ENCODE results near the gene DUOXA1.

DUOXA1 gene

DNA sequence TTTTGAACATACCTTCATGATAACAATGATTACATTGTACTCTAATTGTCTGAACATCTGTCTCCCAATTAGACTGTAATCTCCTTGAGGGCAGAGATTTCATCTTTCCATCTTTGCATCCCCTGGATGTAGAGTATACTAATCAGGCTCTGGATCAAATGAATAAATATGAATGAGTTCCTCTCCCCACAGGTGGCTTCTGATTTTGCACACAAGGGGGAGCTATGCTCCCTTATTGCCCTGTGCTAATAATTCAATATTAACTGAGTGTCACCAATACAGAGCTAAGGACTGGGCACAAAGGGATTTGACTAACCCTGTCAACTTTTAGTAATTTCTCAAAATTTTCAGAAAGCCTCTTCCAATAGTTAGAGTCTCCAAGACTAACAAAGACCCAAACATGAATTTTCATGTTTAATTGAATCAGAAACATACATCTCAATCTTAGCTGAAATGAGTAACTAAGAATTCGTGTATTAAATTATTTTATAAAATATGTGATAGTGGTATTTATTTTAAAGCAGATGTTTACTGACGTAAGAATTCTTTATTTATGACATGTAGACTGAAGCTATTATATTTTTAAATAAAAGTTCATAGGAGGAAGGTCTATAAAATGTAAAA is 3.0 kb downstream of the DUOXA1 start:
- peaks cover 33% of the 10 kb centered on the region for H3K27me3 ChIP-seq (ENCODE audit: low read depth, low read length)
- H3K4me3 ChIP-seq (ENCODE audit: low read depth in 1 of 2, low read length in 2 of 2), result no peak overlapping the region
- no peak overlapping the region for H3K27ac ChIP-seq (ENCODE audit: low read length)
- no peaks in the 10 kb centered on the region for H3K36me3 ChIP-seq (ENCODE audit: control insufficient read depth in 1 of 2, insufficient read depth in 2 of 2, low read length in 2 of 2)
- H3K4me1 ChIP-seq (ENCODE audit: control insufficient read depth in 1 of 2, insufficient read depth in 2 of 2, low read length in 2 of 2), result no peaks in the 10 kb centered on the region
- H3K9me3 ChIP-seq (ENCODE audit: control insufficient read depth in 1 of 2, low read length in 2 of 2), result no peaks in the 10 kb centered on the region

DNA sequence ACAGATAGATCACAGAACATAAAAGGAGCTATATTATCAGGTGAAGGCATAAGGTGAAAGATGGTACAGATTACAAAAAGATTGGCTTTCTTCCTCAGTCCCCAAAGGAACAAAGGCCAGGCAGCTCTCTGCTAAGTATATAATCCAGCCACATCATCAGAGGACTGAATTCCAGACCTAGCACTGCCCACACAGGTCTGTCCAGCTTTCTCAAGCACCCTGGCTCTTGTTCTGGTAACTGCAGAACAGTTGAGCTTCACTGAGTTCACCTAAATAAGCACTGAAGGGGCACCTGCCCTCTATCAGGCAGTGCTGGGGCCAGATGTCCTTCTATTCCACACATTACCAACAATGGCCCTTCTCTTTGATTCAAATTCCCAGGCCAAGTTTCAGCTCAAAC is 6.3 kb downstream of the DUOXA1 start:
- Histone ChIP-seq H3K4me3 (ENCODE audit: low read depth in 1 of 2, low read length in 2 of 2) (no peak overlapping the region), H3K36me3 (ENCODE audit: control insufficient read depth in 1 of 2, insufficient read depth in 2 of 2, low read length in 2 of 2) (no peaks in the 10 kb centered on the region), H3K27ac (ENCODE audit: low read length) (no peak overlapping the region), H3K27me3 (ENCODE audit: low read depth, low read length) (peaks cover 17% of the 10 kb centered on the region), H3K9me3 (ENCODE audit: control insufficient read depth in 1 of 2, low read length in 2 of 2) (no peaks in the 10 kb centered on the region), H3K4me1 (ENCODE audit: control insufficient read depth in 1 of 2, insufficient read depth in 2 of 2, low read length in 2 of 2) (no peaks in the 10 kb centered on the region)

DNA sequence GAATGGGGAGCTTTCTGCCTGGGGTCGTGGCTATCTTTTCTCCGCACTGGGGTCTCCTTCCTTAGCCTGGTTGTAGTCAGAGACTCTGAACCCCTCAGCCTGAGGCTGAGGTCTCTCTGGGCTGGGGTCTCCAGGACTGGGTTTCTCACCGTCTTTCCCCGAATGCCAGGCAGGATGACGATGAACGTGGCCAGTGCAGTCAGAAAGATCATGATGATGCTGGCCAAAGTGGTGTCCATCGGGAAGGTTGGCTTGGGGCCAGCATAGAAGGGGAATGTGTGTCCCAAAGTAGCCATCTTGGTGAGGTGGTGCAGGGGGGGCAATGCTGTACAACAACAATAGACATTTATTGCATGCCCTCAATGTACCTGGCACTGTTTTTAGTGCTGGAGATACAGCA is 7.0 kb downstream of the DUOXA1 start:
- H3K4me3 ChIP-seq (ENCODE audit: low read depth in 1 of 2, low read length in 2 of 2), result no peak overlapping the region
- H3K27me3 ChIP-seq (ENCODE audit: low read depth, low read length), result peaks cover 14% of the 10 kb centered on the region
- H3K27ac ChIP-seq (ENCODE audit: low read length), result no peak overlapping the region
- no peaks in the 10 kb centered on the region for H3K9me3 ChIP-seq (ENCODE audit: control insufficient read depth in 1 of 2, low read length in 2 of 2)
- H3K36me3 ChIP-seq (ENCODE audit: control insufficient read depth in 1 of 2, insufficient read depth in 2 of 2, low read length in 2 of 2), result no peaks in the 10 kb centered on the region
- H3K4me1 ChIP-seq (ENCODE audit: control insufficient read depth in 1 of 2, insufficient read depth in 2 of 2, low read length in 2 of 2), result peaks cover 0 to 3% of the 10 kb centered on the region in 2 donors

DNA sequence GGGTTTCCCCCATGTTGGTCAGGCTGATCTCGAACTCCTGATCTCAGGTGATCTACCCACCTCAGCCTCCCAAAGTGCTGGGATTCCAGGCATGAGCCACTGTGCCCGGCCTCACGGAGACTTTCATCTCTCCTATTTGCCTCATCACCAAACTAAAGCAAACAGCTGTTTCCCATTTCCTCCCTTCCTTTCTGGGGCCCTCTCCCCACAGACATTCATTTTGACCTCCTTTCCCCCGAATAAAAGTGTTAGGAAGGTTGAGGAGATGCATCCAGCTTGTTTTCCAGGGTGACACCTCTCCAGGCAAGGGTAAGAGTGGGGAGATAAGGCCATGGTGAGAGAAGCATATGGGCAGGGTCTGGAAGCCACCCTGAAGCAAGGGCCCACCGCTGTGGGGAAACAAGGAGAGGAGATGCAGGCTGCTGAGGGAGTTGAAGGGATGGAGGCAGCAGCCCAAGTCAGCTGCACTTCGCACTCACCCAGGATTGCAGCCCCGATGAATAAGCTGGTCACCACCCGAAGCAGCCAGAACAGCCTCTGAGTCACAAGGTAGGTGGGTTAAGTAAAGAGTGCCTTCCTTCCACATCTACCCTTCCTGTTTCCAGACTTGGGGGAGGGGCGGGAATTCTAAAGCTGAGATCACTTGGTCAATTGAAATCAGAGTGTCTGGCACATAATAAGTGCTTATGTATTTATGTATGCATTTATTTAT is 7.8 kb downstream of the DUOXA1 start:
- Histone ChIP-seq H3K4me3 (ENCODE audit: low read depth in 1 of 2, low read length in 2 of 2) (no peak overlapping the region), H3K4me1 (ENCODE audit: control insufficient read depth in 1 of 2, insufficient read depth in 2 of 2, low read length in 2 of 2) (peaks cover 0 to 12% of the 10 kb centered on the region in 2 donors), H3K9me3 (ENCODE audit: control insufficient read depth in 1 of 2, low read length in 2 of 2) (no peaks in the 10 kb centered on the region), H3K27me3 (ENCODE audit: low read depth, low read length) (peaks cover 17% of the 10 kb centered on the region), H3K27ac (ENCODE audit: low read length) (no peak overlapping the region), H3K36me3 (ENCODE audit: control insufficient read depth in 1 of 2, insufficient read depth in 2 of 2, low read length in 2 of 2) (no peaks in the 10 kb centered on the region)

DNA sequence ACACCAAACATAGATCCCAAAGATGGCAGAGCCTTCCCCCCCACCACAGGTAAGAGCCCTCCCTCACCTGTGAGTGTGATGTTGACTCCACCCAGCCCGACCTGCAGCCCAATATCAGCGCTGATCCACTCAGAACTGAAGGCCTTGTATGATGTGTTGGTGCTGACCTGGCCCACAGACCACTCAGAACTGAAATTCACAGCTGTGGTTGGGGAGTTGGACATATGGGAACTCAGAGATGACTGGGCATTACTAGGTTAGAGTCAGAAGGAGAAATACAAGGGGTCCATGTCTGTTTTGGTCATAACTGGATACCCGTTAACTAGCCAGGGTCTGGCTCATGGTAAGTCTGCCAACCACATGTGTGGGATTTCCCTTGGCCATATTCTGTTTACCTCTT is 8.7 kb downstream of the DUOXA1 start:
- no peaks in the 10 kb centered on the region for H3K36me3 ChIP-seq (ENCODE audit: control insufficient read depth in 1 of 2, insufficient read depth in 2 of 2, low read length in 2 of 2)
- H3K27ac ChIP-seq (ENCODE audit: low read length), result no peak overlapping the region
- H3K27me3 ChIP-seq (ENCODE audit: low read depth, low read length), result peaks cover 26% of the 10 kb centered on the region
- H3K4me1 ChIP-seq (ENCODE audit: control insufficient read depth in 1 of 2, insufficient read depth in 2 of 2, low read length in 2 of 2), result peaks cover 0 to 20% of the 10 kb centered on the region in 2 donors
- H3K9me3 ChIP-seq (ENCODE audit: control insufficient read depth in 1 of 2, low read length in 2 of 2), result no peaks in the 10 kb centered on the region
- no peak overlapping the region for H3K4me3 ChIP-seq (ENCODE audit: low read depth in 1 of 2, low read length in 2 of 2)

DNA sequence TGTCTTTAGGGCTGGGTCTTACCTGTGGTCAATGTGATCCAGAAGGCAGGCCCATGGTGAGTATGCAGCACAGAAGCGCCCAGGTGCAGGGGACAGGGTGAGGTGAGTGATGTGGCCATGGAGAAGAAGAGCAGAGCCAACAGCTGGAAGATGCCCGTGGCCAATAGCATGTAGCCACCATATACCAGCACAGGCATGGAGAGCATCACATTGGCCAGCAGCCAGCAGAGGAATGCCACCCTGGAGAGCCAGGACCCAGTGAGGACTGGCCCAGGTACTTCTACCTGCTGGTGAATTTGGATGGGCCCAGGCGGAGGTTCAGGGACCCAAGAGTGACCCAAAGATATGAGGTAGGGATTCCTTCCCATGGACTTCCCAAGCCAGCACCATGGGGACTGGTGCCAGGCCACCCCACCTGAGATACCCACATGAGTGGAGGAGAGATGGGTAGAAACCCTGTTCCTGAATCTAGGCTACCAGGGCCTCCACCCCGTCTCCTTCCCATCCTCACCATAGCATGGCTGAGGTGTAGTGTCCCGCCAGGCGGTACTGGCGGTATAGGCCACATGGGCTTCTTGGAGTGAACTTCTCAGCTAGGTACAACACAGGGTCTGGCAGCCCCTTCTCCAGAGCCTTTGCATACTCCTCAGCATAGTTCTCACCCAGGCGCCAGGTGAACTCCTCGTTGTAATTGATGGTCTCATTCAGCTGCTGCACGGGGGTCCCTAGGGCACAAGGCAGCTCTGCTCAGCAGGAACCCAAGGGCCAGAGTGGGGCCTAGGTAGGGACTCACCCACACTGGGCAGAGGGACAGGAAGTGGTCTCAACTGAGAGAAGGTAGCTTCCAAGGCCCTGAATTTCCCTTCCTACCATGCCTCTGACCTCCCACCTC is 9.4 kb downstream of the DUOXA1 start:
- H3K4me1 ChIP-seq (ENCODE audit: control insufficient read depth in 1 of 2, insufficient read depth in 2 of 2, low read length in 2 of 2), result peaks cover 0 to 20% of the 10 kb centered on the region in 2 donors
- H3K9me3 ChIP-seq (ENCODE audit: control insufficient read depth in 1 of 2, low read length in 2 of 2), result no peaks in the 10 kb centered on the region
- peaks cover 33% of the 10 kb centered on the region for H3K27me3 ChIP-seq (ENCODE audit: low read depth, low read length)
- H3K36me3 ChIP-seq (ENCODE audit: control insufficient read depth in 1 of 2, insufficient read depth in 2 of 2, low read length in 2 of 2), result no peaks in the 10 kb centered on the region
- H3K27ac ChIP-seq (ENCODE audit: low read length), result no peak overlapping the region
- H3K4me3 ChIP-seq (ENCODE audit: low read depth in 1 of 2, low read length in 2 of 2), result no peak overlapping the region

DNA sequence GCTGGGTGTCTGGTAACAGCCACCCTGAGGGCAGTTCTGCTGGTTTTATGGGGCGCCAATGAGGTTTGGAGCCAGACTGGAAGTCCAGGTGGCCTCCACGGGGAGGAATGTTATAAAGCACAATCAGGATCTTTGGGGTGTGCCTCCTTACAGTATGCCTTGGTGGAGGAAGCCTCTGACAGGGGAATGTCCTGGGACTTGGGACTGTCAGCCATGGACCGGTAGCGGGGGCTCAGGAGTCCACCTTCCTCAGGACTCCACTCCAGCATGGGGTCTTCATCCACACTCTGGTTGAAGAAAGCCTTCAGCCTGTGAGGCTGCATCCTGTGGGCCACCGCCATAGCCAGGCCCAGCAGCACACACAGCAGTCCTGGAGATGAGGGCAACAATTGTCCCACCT is 10.7 kb downstream of the DUOXA1 start:
- Histone ChIP-seq H3K27me3 (ENCODE audit: low read depth, low read length) (peaks cover 46% of the 10 kb centered on the region), H3K36me3 (ENCODE audit: control insufficient read depth in 1 of 2, insufficient read depth in 2 of 2, low read length in 2 of 2) (no peaks in the 10 kb centered on the region), H3K4me1 (ENCODE audit: control insufficient read depth in 1 of 2, insufficient read depth in 2 of 2, low read length in 2 of 2) (peaks cover under 1 to 28% of the 10 kb centered on the region in 2 donors)

DNA sequence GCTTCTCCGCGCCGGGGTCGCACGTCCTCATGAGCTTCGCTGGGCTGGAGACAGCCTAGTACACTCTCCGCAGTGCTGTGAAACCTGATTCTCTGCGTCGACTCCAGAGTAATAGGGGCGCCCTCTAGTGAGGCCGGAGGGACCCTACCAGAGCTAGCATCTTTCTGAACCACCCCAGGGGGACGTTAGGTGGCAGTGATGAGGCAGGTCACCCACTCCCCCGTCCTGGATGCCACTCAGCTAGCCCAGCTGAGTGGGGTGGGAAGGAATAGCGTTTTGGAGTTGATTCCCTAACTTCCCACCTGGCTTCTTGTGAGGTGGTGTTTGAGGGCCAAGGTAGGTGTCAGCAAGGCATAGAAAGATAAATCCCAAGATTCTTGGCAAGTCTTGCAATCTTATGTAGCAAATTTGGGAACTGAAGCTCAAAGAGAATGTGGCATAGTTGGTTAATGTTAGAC is 11.5 kb downstream of the DUOXA1 start:
- Histone ChIP-seq H3K4me3 (ENCODE audit: low read depth in 1 of 2, low read length in 2 of 2) (peak overlapping the region; percentile 7 to 49), H3K27me3 (ENCODE audit: low read depth, low read length) (peaks cover 54% of the 10 kb centered on the region), H3K36me3 (ENCODE audit: control insufficient read depth in 1 of 2, insufficient read depth in 2 of 2, low read length in 2 of 2) (no peaks in the 10 kb centered on the region), H3K27ac (ENCODE audit: low read length) (no peak overlapping the region), H3K9me3 (ENCODE audit: control insufficient read depth in 1 of 2, low read length in 2 of 2) (no peaks in the 10 kb centered on the region), H3K4me1 (ENCODE audit: control insufficient read depth in 1 of 2, insufficient read depth in 2 of 2, low read length in 2 of 2) (peaks cover 3 to 32% of the 10 kb centered on the region in 2 donors)

More for the DNA sequence above, 10.7 kb downstream of the DUOXA1 start:
- no peaks in the 10 kb centered on the region for H3K9me3 ChIP-seq (ENCODE audit: control insufficient read depth in 1 of 2, low read length in 2 of 2)
- H3K4me3 ChIP-seq (ENCODE audit: low read depth in 1 of 2, low read length in 2 of 2), result no peak overlapping the region
- no peak overlapping the region for H3K27ac ChIP-seq (ENCODE audit: low read length)

DNA sequence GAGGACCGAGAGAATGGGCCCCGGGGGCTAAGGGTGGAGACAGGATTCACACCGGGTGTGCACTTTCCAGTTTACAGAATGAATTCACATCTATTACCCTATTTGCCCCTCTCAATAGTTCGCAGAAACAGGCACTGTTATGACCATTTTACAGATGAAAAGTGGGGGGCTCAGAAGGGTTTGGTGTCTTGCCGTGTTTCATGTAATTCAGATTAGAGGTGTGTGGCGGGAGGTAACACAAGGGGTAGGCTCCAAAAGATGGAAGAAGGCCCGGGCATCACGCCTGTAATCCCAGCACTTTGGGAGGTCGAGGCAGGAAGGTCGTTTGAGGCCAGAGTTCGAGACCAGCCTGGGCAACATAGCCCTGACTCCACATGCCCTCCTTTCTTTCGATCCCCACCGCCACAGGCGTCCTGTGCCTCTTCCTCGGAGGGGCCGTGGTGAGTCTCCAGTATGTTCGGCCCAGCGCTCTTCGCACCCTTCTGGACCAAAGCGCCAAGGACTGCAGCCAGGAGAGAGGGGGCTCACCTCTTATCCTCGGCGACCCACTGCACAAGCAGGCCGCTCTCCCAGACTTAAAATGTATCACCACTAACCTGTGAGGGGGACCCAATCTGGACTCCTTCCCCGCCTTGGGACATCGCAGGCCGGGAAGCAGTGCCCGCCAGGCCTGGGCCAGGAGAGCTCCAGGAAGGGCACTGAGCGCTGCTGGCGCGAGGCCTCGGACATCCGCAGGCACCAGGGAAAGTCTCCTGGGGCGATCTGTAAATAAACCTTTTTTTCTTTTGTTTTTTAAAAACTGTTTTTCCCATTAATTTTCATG is 12.2 kb downstream of the DUOXA1 start:
- Histone ChIP-seq H3K4me3 (ENCODE audit: low read depth in 1 of 2, low read length in 2 of 2) (peak overlapping the region; percentile 7 to 49), H3K9me3 (ENCODE audit: control insufficient read depth in 1 of 2, low read length in 2 of 2) (no peaks in the 10 kb centered on the region), H3K4me1 (ENCODE audit: control insufficient read depth in 1 of 2, insufficient read depth in 2 of 2, low read length in 2 of 2) (peaks cover 3 to 39% of the 10 kb centered on the region in 2 donors), H3K27me3 (ENCODE audit: low read depth, low read length) (peaks cover 61% of the 10 kb centered on the region), H3K27ac (ENCODE audit: low read length) (no peak overlapping the region), H3K36me3 (ENCODE audit: control insufficient read depth in 1 of 2, insufficient read depth in 2 of 2, low read length in 2 of 2) (no peaks in the 10 kb centered on the region)

DNA sequence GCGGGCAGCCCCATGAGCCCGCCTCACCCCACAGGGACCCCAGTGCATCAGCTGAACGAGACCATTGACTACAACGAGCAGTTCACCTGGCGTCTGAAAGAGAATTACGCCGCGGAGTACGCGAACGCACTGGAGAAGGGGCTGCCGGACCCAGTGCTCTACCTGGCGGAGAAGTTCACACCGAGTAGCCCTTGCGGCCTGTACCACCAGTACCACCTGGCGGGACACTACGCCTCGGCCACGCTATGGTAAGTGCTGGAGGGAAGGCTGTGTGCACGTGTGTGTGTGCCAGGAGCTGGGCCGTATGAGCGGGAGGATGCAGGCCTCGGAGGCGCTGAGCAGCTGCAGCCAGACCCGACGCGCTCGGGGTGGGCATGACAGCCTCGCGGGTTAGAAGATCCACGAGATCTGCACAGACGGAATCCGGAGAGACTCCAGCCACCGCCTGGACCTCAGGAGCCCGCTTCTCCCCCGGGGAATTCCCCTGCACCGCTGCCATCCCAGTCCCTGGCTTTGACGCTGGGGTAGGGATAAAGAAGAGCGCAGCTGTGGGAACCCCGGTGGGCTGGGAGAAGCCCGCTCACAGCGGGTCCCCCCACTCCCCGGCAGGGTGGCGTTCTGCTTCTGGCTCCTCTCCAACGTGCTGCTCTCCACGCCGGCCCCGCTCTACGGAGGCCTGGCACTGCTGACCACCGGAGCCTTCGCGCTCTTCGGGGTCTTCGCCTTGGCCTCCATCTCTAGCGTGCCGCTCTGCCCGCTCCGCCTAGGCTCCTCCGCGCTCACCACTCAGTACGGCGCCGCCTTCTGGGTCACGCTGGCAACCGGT is 13.0 kb downstream of the DUOXA1 start:
- peaks cover 3 to 47% of the 10 kb centered on the region in 2 donors for H3K4me1 ChIP-seq (ENCODE audit: control insufficient read depth in 1 of 2, insufficient read depth in 2 of 2, low read length in 2 of 2)
- H3K9me3 ChIP-seq (ENCODE audit: control insufficient read depth in 1 of 2, low read length in 2 of 2), result no peaks in the 10 kb centered on the region
- no peak overlapping the region for H3K27ac ChIP-seq (ENCODE audit: low read length)
- H3K4me3 ChIP-seq (ENCODE audit: low read depth in 1 of 2, low read length in 2 of 2), result peak overlapping the region in 1 of 2 donors; percentile 34
- H3K36me3 ChIP-seq (ENCODE audit: control insufficient read depth in 1 of 2, insufficient read depth in 2 of 2, low read length in 2 of 2), result no peaks in the 10 kb centered on the region
- peaks cover 69% of the 10 kb centered on the region for H3K27me3 ChIP-seq (ENCODE audit: low read depth, low read length)

All from muscle layer of duodenum (tissue), 2 donors.